HEK293 (cell line): ENCODE data around the gene TMEM132A.

Experiments
- CTCF ChIA-PET: fragments of 350-600 bp; formaldehyde crosslinking; extraction: SDS; loops from one replicate; lab custom pipeline; 2021; ENCODE audit warnings: antibody characterized with exemption; lab: Yijun Ruan, JAX
- POLR2A ChIA-PET: fragments of 300-600 bp; formaldehyde crosslinking; extraction: SDS; loops from one replicate; lab custom pipeline; 2020; ENCODE audit warnings: antibody characterized with exemption, inconsistent platforms; lab: Yijun Ruan, JAX
- H3K27ac ChIP-seq: fragments of 200-500 bp; sonication (Bioruptor generic); 2 replicates; pipeline ENCODE4 v1.5.1; 2014; ENCODE audit warnings: low read depth, low read length, control low read depth, inconsistent platforms; ENCODE audit errors: extremely low read depth
- H3K36me3 ChIP-seq, 2 experiments: fragments of 200-500 bp in 1 of 2; sonication (Bioruptor generic) in 1 of 2; 1 replicate in 1 of 2; 2 replicates in 1 of 2; pipeline ENCODE4 v1.5.1; 2014 to 2017; ENCODE audit warnings: inconsistent platforms in 2 of 2, low read length in 2 of 2; ENCODE audit not compliant: control insufficient read depth in 2 of 2, insufficient read depth in 1 of 2
- H3K4me1 ChIP-seq: fragments of 200-500 bp; sonication (Bioruptor generic); 2 replicates; pipeline ENCODE4 v1.5.1; 2014; ENCODE audit warnings: mild to moderate bottlenecking, low read length, inconsistent platforms; ENCODE audit not compliant: control insufficient read depth, insufficient read depth
- H3K4me3 ChIP-seq: 2 replicates; pipeline ENCODE4 v1.5.1; 2011; ENCODE audit warnings: low read depth, mild to moderate bottlenecking, control low read depth, low read length, moderate library complexity
- H3K9me3 ChIP-seq: fragments of 200-500 bp; sonication (Bioruptor generic); 2 replicates; pipeline ENCODE4 v1.5.1; 2014; ENCODE audit warnings: low read depth, low read length, inconsistent platforms; ENCODE audit not compliant: control insufficient read depth, insufficient read depth
- GFI1B ChIP-seq: fragments of 450-650 bp; formaldehyde crosslinking; IDR thresholded peaks from 2 replicates; pipeline ENCODE4 v1.5.1; 2016; ENCODE audit warnings: missing biosample characterization, missing genetic modification characterization
- GLI4 ChIP-seq: fragments of 450-650 bp; formaldehyde crosslinking; IDR thresholded peaks from 2 replicates; pipeline ENCODE4 v1.5.1; 2016; ENCODE audit warnings: missing biosample characterization, missing genetic modification characterization
- MEIS1 ChIP-seq: sonication (generic); formaldehyde crosslinking; IDR thresholded peaks from 2 replicates; pipeline ENCODE4 v1.8.1; 2022; ENCODE audit warnings: missing genetic modification reagents, mild to moderate bottlenecking, borderline replicate concordance
- MYNN ChIP-seq: fragments of 450-650 bp; formaldehyde crosslinking; IDR thresholded peaks from 2 replicates; pipeline ENCODE4 v1.5.1; 2016; ENCODE audit warnings: missing biosample characterization, missing genetic modification characterization, borderline replicate concordance
- OVOL3 ChIP-seq: fragments of 450-650 bp; formaldehyde crosslinking; IDR thresholded peaks from 2 replicates; pipeline ENCODE4 v1.5.1; 2016; ENCODE audit warnings: missing biosample characterization, missing genetic modification characterization
- SP3 ChIP-seq: fragments of 450-650 bp; formaldehyde crosslinking; IDR thresholded peaks from 2 replicates; pipeline ENCODE4 v1.5.1; 2016; ENCODE audit warnings: missing biosample characterization, missing genetic modification characterization
- ZNF174 ChIP-seq: fragments of 450-650 bp; formaldehyde crosslinking; IDR thresholded peaks from 2 replicates; pipeline ENCODE4 v1.5.0; 2017; ENCODE audit warnings: missing biosample characterization, mild to moderate bottlenecking, missing genetic modification characterization
- ZNF391 ChIP-seq: fragments of 450-650 bp; formaldehyde crosslinking; IDR thresholded peaks from 2 replicates; pipeline ENCODE4 v1.5.1; 2016; ENCODE audit warnings: low read depth, missing biosample characterization, missing genetic modification characterization, borderline replicate concordance
- ZNF404 ChIP-seq: fragments of 450-650 bp; formaldehyde crosslinking; IDR thresholded peaks from 2 replicates; pipeline ENCODE4 v1.5.1; 2017; ENCODE audit warnings: missing biosample characterization, missing genetic modification characterization
- ZNF544 ChIP-seq: fragments of 450-650 bp; formaldehyde crosslinking; IDR thresholded peaks from 2 replicates; pipeline ENCODE4 v1.5.0; 2017; ENCODE audit warnings: missing biosample characterization, missing genetic modification characterization
- ZNF548 ChIP-seq: fragments of 450-650 bp; formaldehyde crosslinking; IDR thresholded peaks from 2 replicates; pipeline ENCODE4 v1.5.1; 2016; ENCODE audit warnings: missing biosample characterization, missing genetic modification characterization
- ZNF624 ChIP-seq: fragments of 450-650 bp; formaldehyde crosslinking; IDR thresholded peaks from 2 replicates; pipeline ENCODE4 v1.5.1; 2017; ENCODE audit warnings: missing biosample characterization, missing genetic modification characterization
- ZNF626 ChIP-seq: fragments of 450-650 bp; sonication (Bioruptor Pico); formaldehyde crosslinking; IDR thresholded peaks from 2 replicates; pipeline ENCODE4 v1.5.1; 2018; ENCODE audit warnings: missing biosample characterization, missing genetic modification characterization, inconsistent platforms
- ZNF664 ChIP-seq: fragments of 450-650 bp; formaldehyde crosslinking; IDR thresholded peaks from 2 replicates; pipeline ENCODE4 v1.5.1; 2016; ENCODE audit warnings: missing biosample characterization, missing genetic modification characterization
- ZNF837 ChIP-seq: fragments of 450-650 bp; formaldehyde crosslinking; IDR thresholded peaks from 2 replicates; pipeline ENCODE4 v1.5.1; 2016; ENCODE audit warnings: missing biosample characterization, missing genetic modification characterization
- TF ChIP-seq, protein P1 (sequence below): fragments of 450-650 bp; formaldehyde crosslinking; IDR thresholded peaks from 2 replicates; pipeline ENCODE4 v1.5.1; 2017; ENCODE audit warnings: missing biosample characterization, missing genetic modification characterization
- TF ChIP-seq, protein P2 (sequence below): fragments of 450-650 bp; formaldehyde crosslinking; IDR thresholded peaks from 2 replicates; pipeline ENCODE4 v1.5.1; 2017; ENCODE audit warnings: missing biosample characterization, missing genetic modification characterization
- TF ChIP-seq, protein P3 (sequence below): fragments of 450-650 bp; formaldehyde crosslinking; IDR thresholded peaks from 2 replicates; pipeline ENCODE4 v1.5.1; 2016; ENCODE audit warnings: missing biosample characterization, missing genetic modification characterization

The TMEM132A gene

DNA sequence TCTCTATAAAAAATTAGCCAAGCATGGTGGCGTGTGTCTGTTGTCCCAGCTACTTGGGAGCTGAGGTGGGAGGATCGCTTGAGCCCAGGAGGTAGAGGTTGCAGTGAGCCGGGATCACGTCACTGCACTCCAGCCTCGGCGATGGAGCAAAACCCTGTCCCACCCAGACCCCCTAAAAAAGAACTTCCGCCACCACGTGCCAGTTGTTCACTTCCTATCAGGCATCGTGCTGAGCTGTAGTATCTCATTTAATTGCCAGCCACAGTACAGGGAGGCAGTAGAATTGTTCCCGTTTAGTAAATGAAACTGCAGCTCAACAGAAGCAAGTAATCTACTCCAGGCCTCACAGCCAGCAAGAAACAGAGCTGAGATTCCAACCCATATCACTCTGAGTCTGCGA, 3.0 kb upstream of the TMEM132A start:
- no peaks in the 10 kb centered on the region for H3K9me3 ChIP-seq
- H3K4me3 ChIP-seq: no peak overlapping the region
- no peaks in the 10 kb centered on the region for H3K4me1 ChIP-seq
- peak; percentile 92 for TF ChIP-seq ZNF664
- TF ChIP-seq ZNF544 (tag by site-specific recombination): no peak
- no peak for TF ChIP-seq ZNF624 (tag by site-specific recombination)
- TF ChIP-seq, all 188 proteins: peak for 1
- ChIA-PET CTCF (interaction anchor here (0.8 kb wide), 1 partner anchor 22 kb away, joined by 4 read pairs; no protein-coding TSS in a partner anchor), POLR2A (interaction anchor here (1.2 kb wide), 1 partner anchor 15 kb away, joined by 3 read pairs; the partner anchor contains the start of gene PRPF19)
- Histone ChIP-seq H3K27ac (no peak overlapping the region), H3K36me3 (peaks cover 0 to 57% of the 10 kb centered on the region in 2 experiments; a peak in 1 of 3 replicates)

DNA sequence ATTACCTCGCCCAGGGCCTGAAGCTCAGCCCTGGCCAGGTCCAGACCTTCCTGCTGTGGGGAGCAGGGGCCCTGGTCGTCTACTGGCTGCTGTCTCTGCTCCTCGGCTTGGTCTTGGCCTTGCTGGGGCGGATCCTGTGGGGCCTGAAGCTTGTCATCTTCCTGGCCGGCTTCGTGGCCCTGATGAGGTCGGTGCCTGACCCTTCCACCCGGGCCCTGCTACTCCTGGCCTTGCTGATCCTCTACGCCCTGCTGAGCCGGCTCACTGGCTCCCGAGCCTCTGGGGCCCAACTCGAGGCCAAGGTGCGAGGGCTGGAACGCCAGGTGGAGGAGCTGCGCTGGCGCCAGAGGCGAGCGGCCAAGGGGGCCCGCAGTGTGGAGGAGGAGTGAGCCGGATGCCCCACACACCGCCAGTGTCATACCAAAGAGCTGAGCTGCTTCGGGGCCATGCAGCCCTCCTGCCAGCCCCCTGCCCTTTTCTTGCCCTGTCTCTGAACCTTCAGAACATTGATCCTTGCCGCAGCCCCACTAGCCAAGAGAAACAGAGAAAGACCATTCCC, 2.4 kb upstream of the TMEM132A start:
- no peak for TF ChIP-seq ZNF626 (tag by site-specific recombination)
- H3K4me1 ChIP-seq: no peaks in the 10 kb centered on the region
- no peak overlapping the region for H3K4me3 ChIP-seq
- POLR2A ChIA-PET: interaction anchor here (0.6 to 1.2 kb wide), 2 partner anchors 16 to 253 kb away, joined by 3 read pairs; partner anchors contain the start of gene PRPF19
- CTCF ChIA-PET: interaction anchor here (0.8 kb wide), 1 partner anchor 22 kb away, joined by 4 read pairs; no protein-coding TSS in a partner anchor
- no peak overlapping the region for H3K27ac ChIP-seq
- H3K9me3 ChIP-seq: no peaks in the 10 kb centered on the region
- peaks cover 0 to 58% of the 10 kb centered on the region in 2 experiments; a peak in 1 of 3 replicates for H3K36me3 ChIP-seq

DNA sequence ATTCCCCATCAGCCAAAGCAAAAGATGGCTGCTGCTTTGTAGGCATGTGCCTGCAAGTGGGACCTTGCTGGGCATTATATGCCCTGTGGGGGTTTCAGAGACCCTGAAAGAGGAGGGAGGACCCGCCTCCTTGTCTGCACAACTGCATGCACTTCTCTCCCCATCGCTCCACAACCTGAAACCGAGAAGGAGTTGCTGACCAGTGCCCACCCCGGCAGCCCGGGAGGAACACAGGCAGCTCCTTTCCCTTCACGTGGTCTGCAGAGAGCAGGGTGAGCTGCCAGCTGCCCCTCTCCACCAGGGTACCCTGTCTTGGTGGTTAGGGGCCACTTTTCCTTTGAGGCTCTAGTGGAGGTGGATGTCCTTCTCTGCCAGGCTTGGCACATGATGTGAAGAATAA, 1.4 kb upstream of the TMEM132A start:
- ChIA-PET POLR2A (interaction anchor here (1.7 kb wide), 1 partner anchor 8 kb away, joined by 22 read pairs; the partner anchor contains the start of gene TMEM109), CTCF (interaction anchor here (0.5 to 1.2 kb wide), 3 partner anchors 33 to 245 kb away, joined by 3 to 5 read pairs (median 4); no protein-coding TSS in a partner anchor)
- H3K27ac ChIP-seq: no peak overlapping the region
- no peaks in the 10 kb centered on the region for H3K4me1 ChIP-seq
- peaks cover 0 to 63% of the 10 kb centered on the region in 2 experiments; a peak in 1 of 3 replicates for H3K36me3 ChIP-seq
- H3K9me3 ChIP-seq: no peaks in the 10 kb centered on the region
- H3K4me3 ChIP-seq: no peak overlapping the region
- TF ChIP-seq MEIS1 (no peak), SP3 (tag by site-specific recombination) (no peak), ZNF174 (tag by site-specific recombination) (no peak), GLI4 (tag by site-specific recombination) (no peak), MYNN (tag by site-specific recombination) (no peak), OVOL3 (tag by site-specific recombination) (no peak), ZNF548 (no peak), ZNF837 (no peak), ZNF391 (no peak), ZNF404 (tag by site-specific recombination) (no peak), GFI1B (no peak)
- TF ChIP-seq, protein P1, sequence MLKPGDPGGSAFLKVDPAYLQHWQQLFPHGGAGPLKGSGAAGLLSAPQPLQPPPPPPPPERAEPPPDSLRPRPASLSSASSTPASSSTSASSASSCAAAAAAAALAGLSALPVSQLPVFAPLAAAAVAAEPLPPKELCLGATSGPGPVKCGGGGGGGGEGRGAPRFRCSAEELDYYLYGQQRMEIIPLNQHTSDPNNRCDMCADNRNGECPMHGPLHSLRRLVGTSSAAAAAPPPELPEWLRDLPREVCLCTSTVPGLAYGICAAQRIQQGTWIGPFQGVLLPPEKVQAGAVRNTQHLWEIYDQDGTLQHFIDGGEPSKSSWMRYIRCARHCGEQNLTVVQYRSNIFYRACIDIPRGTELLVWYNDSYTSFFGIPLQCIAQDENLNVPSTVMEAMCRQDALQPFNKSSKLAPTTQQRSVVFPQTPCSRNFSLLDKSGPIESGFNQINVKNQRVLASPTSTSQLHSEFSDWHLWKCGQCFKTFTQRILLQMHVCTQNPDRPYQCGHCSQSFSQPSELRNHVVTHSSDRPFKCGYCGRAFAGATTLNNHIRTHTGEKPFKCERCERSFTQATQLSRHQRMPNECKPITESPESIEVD: no peak
- TF ChIP-seq, protein P2, sequence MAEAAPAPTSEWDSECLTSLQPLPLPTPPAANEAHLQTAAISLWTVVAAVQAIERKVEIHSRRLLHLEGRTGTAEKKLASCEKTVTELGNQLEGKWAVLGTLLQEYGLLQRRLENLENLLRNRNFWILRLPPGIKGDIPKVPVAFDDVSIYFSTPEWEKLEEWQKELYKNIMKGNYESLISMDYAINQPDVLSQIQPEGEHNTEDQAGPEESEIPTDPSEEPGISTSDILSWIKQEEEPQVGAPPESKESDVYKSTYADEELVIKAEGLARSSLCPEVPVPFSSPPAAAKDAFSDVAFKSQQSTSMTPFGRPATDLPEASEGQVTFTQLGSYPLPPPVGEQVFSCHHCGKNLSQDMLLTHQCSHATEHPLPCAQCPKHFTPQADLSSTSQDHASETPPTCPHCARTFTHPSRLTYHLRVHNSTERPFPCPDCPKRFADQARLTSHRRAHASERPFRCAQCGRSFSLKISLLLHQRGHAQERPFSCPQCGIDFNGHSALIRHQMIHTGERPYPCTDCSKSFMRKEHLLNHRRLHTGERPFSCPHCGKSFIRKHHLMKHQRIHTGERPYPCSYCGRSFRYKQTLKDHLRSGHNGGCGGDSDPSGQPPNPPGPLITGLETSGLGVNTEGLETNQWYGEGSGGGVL (tag by site-specific recombination): no peak
- TF ChIP-seq, protein P3, sequence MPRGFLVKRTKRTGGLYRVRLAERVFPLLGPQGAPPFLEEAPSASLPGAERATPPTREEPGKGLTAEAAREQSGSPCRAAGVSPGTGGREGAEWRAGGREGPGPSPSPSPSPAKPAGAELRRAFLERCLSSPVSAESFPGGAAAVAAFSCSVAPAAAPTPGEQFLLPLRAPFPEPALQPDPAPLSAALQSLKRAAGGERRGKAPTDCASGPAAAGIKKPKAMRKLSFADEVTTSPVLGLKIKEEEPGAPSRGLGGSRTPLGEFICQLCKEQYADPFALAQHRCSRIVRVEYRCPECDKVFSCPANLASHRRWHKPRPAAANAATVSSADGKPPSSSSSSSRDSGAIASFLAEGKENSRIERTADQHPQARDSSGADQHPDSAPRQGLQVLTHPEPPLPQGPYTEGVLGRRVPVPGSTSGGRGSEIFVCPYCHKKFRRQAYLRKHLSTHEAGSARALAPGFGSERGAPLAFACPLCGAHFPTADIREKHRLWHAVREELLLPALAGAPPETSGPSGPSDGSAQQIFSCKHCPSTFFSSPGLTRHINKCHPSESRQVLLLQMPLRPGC (tag by site-specific recombination): no peak
